Activated B cell treated with CpG ODN at 0.5 μM for 24 hours (primary cell): ENCODE data around the gene PLOD1. TPM values are rescaled to one million over a fixed set of nuclear protein-coding genes. Genes with fewer than 3 reads are reported as not detected.

Source experiments
- ATAC-seq: fragments of 200-7000 bp; cut with Tn5 transposase; one replicate; pipeline ENCODE4 v1.10.0; 2021; ENCODE audit warnings: low read depth, mild to moderate bottlenecking, moderate library complexity
- CTCF ChIA-PET: fragments of 350-600 bp; sonication (Branson Sonifier 250); formaldehyde crosslinking; loops from one replicate; lab custom pipeline; 2021; ENCODE audit warnings: antibody characterized with exemption; lab: Charles Lee
- POLR2A ChIA-PET: fragments of 350-600 bp; sonication (Branson Sonifier 250); formaldehyde crosslinking; loops from one replicate; lab custom pipeline; 2021; ENCODE audit warnings: antibody characterized with exemption; lab: Charles Lee
- DNase-seq: peaks from one replicate; pipeline ENCODE4 v3.0.0; 2022
- H3K27ac Mint-ChIP-seq: one replicate; pipeline ENCODE4 v1.8.0; 2020; ENCODE audit warnings: mixed read lengths
- H3K27me3 Mint-ChIP-seq: one replicate; pipeline ENCODE4 v1.8.0; 2021; ENCODE audit warnings: mixed read lengths
- H3K36me3 Mint-ChIP-seq: one replicate; pipeline ENCODE4 v1.8.0; 2021; ENCODE audit warnings: low read depth, mixed read lengths
- H3K4me1 Mint-ChIP-seq: one replicate; pipeline ENCODE4 v1.8.0; 2021; ENCODE audit warnings: mixed read lengths
- H3K4me3 Mint-ChIP-seq: one replicate; pipeline ENCODE4 v1.8.0; 2020; ENCODE audit warnings: mild to moderate bottlenecking, mixed read lengths
- H3K9me3 Mint-ChIP-seq: one replicate; pipeline ENCODE4 v1.8.0; 2020; ENCODE audit warnings: mixed read lengths
- intact Hi-C: fragments of 100-400 bp; cut with micrococcal nuclease; formaldehyde crosslinking; loops from one replicate; pipeline ENCODE4 v1.15.1; 2024
- total RNA-seq: library from RNA; stranded (reverse); gene quantifications from 2 replicates; pipeline ENCODE4 v1.2.3, GENCODE V29; 2022
- TF ChIP-seq, protein P1 (sequence below): fragments of 200-600 bp; IDR thresholded peaks from one replicate; pipeline ENCODE4 v1.8.0; 2022; ENCODE audit warnings: antibody characterized with exemption, mild to moderate bottlenecking

Gene PLOD1
- 15.7 and 18.6 TPM in 2 replicates for total RNA-seq

- Mint-ChIP-seq H3K27me3 (no peaks in the 10 kb centered on the region), H3K36me3 (no peaks in the 10 kb centered on the region), H3K27ac (peak within 1 kb of the TSS; percentile 59), H3K9me3 (no peaks in the 10 kb centered on the region), H3K4me3 (peak within 1 kb of the TSS; percentile 86), H3K4me1 (peaks cover 7% of the 10 kb centered on the region)
- DNase-seq: peak; percentile 76
- CTCF ChIA-PET: interaction anchor here (1.0 kb wide), 1 partner anchor 25 kb away, joined by 3 read pairs; no protein-coding TSS in a partner anchor
- POLR2A ChIA-PET: interaction anchor here (0.6 to 10.6 kb wide), 5 partner anchors 8 to 217 kb away, joined by 3 to 184 read pairs (median 9); partner anchors contain the start of genes KIAA2013 and MFN2
- ATAC-seq: peak; percentile 99
- TF ChIP-seq, protein P1, sequence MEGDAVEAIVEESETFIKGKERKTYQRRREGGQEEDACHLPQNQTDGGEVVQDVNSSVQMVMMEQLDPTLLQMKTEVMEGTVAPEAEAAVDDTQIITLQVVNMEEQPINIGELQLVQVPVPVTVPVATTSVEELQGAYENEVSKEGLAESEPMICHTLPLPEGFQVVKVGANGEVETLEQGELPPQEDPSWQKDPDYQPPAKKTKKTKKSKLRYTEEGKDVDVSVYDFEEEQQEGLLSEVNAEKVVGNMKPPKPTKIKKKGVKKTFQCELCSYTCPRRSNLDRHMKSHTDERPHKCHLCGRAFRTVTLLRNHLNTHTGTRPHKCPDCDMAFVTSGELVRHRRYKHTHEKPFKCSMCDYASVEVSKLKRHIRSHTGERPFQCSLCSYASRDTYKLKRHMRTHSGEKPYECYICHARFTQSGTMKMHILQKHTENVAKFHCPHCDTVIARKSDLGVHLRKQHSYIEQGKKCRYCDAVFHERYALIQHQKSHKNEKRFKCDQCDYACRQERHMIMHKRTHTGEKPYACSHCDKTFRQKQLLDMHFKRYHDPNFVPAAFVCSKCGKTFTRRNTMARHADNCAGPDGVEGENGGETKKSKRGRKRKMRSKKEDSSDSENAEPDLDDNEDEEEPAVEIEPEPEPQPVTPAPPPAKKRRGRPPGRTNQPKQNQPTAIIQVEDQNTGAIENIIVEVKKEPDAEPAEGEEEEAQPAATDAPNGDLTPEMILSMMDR: no peak
- intact Hi-C loops: loop anchor here (1.0 kb wide), 3 partner anchors 8 to 46 kb away; partner anchors contain the start of genes KIAA2013 and MFN2
These were observed at the start of gene PLOD1 for GRCh38 chr1:11934302-11935056. TSS of gene PLOD1 (plus strand) at chr1:11934717. CDS start at chr1:11934780, 63 bp downstream.

DNA sequence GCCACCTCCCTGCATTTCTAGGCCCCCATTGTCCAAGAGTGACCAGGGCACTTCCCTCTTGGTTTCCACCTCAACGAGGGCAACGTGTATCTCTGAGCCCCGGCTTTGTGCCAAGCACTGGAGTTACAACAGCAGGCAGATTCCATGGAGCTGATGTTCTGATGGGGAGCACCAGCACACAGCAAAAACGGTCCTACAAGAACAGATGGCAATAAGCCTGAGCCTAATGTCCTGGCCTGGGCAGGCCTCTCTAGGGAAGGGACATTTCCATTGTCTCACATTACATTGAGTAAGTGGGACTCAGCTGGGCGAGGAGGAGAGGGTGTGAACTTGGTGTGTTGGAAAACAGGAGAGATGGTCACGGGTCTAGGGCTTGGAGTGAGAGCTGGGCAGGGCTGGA is 48.6 kb upstream of the PLOD1 start:
- ChIA-PET CTCF (no interaction called here), POLR2A (no interaction called here)
- TF ChIP-seq, protein P1: no peak
- Mint-ChIP-seq H3K9me3 (no peaks in the 10 kb centered on the region), H3K27ac (no peak overlapping the region), H3K27me3 (peaks cover 15% of the 10 kb centered on the region), H3K36me3 (no peaks in the 10 kb centered on the region), H3K4me3 (no peak overlapping the region), H3K4me1 (no peaks in the 10 kb centered on the region)
- intact Hi-C loops: no loop called here
- DNase-seq (no peak), ATAC-seq (no peak)

- ChIA-PET CTCF (no interaction called here), POLR2A (interaction anchor here (2.1 kb wide), 1 partner anchor 20 kb away, joined by 8 read pairs; no protein-coding TSS in a partner anchor)
- TF ChIP-seq, protein P1: no peak
- Mint-ChIP-seq H3K9me3 (no peaks in the 10 kb centered on the region), H3K4me1 (no peaks in the 10 kb centered on the region), H3K27ac (no peak overlapping the region), H3K27me3 (peaks cover 7% of the 10 kb centered on the region), H3K36me3 (no peaks in the 10 kb centered on the region), H3K4me3 (no peak overlapping the region)
- ATAC-seq: no peak
- DNase-seq: no peak
- intact Hi-C loops: no loop called here
These were observed 47.4 kb upstream of the PLOD1 start for GRCh38 chr1:11886986-11887665.

DNA sequence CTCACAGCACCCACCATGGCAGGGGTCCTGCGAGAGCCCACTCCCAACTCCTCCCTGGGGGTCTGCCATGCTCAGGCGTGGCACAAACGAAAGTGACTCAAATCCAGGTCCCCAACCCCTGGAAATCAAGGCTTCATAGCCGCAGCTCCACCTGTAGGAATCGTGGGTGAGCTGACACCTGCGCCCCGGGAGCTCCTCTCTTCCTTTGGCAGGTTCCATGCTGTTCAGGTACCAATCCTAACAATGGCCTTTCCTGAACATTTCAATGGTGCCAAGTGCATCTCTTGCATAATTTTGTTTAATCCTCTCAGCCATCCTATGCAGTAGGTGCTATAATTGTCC is 46.9 kb upstream of the PLOD1 start:
- intact Hi-C loops: no loop called here

More for the DNA sequence above, 46.9 kb upstream of the PLOD1 start:
- no peaks in the 10 kb centered on the region for H3K4me1 Mint-ChIP-seq
- H3K36me3 Mint-ChIP-seq: no peaks in the 10 kb centered on the region
- H3K27ac Mint-ChIP-seq: no peak overlapping the region
- peaks cover 6% of the 10 kb centered on the region for H3K27me3 Mint-ChIP-seq
- ChIA-PET CTCF (no interaction called here), POLR2A (interaction anchor here (2.1 kb wide), 1 partner anchor 20 kb away, joined by 8 read pairs; no protein-coding TSS in a partner anchor)
- TF ChIP-seq, protein P1: no peak
- ATAC-seq (no peak), DNase-seq (no peak)
- no peak overlapping the region for H3K4me3 Mint-ChIP-seq
- H3K9me3 Mint-ChIP-seq: no peaks in the 10 kb centered on the region
